Measurements from ENCODE around the gene HIPK4. TPM values are rescaled to one million over a fixed set of nuclear protein-coding genes. Genes with fewer than 3 reads are reported as not detected.
"Not testable (repeated sequence)": the region's sequence is repeated elsewhere in the genome, so short reads cannot be mapped to it uniquely, and the experiment has no call there.

The HIPK4 gene
- polyA plus RNA-seq, 3 donors, result 0.09 TPM; not detected in 2

DNA sequence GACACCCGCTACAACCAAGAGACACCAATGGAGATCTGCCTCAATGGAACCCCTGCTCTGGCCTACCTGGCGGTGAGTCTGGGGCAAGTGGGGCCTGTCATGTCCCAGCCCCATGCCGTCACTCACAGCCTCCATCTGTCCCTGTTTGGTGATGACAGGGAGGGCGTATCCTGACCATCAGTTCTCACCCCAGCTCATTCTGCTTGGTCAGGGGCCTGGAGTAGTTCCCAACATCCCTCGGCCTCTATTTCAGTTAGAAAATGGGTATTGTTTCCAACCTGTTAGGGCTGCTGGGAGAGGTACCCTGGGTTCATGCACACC is 18.2 kb downstream of the HIPK4 start:
- intact Hi-C loops (cut with micrococcal nuclease), result no loop called here
- no peak overlapping the region for H3K9ac ChIP-seq (ENCODE audit: insufficient read depth, low read length, poor library complexity, severe bottlenecking)
- TF ChIP-seq, protein P1, sequence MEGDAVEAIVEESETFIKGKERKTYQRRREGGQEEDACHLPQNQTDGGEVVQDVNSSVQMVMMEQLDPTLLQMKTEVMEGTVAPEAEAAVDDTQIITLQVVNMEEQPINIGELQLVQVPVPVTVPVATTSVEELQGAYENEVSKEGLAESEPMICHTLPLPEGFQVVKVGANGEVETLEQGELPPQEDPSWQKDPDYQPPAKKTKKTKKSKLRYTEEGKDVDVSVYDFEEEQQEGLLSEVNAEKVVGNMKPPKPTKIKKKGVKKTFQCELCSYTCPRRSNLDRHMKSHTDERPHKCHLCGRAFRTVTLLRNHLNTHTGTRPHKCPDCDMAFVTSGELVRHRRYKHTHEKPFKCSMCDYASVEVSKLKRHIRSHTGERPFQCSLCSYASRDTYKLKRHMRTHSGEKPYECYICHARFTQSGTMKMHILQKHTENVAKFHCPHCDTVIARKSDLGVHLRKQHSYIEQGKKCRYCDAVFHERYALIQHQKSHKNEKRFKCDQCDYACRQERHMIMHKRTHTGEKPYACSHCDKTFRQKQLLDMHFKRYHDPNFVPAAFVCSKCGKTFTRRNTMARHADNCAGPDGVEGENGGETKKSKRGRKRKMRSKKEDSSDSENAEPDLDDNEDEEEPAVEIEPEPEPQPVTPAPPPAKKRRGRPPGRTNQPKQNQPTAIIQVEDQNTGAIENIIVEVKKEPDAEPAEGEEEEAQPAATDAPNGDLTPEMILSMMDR (IDR thresholded peaks at IDR 0.05), result no peak
- H3K4me3 ChIP-seq (replicated peaks in 1 of 3; ENCODE audit: low read depth in 2 of 3, low read length in 3 of 3), result no peak overlapping the region
- Mint-ChIP-seq H3K27me3 (ENCODE audit: low read depth in 3 of 3) (peaks cover 0 to 1% (median 0%) of the 10 kb centered on the region in 3 donors), H3K27ac (peak overlapping the region in 1 of 7 donors; percentile 2), H3K9me3 (no peaks in the 10 kb centered on the region), H3K4me1 (peaks cover 25% of the 10 kb centered on the region), H3K36me3 (peaks cover 74 to 96% of the 10 kb centered on the region in 2 donors), H3K4me3 (no peak overlapping the region)
- peak overlapping the region in 1 of 2 donors; percentile 13 for H3K27ac ChIP-seq (ENCODE audit: low read depth in 1 of 2, low read length in 2 of 2)
- H3K36me3 ChIP-seq (replicated peaks in 1 of 2; ENCODE audit: control insufficient read depth in 1 of 2, insufficient read depth in 2 of 2, low read length in 2 of 2), result peaks cover 63 to 88% of the 10 kb centered on the region in 2 donors
- no peaks in the 10 kb centered on the region for H3K27me3 ChIP-seq (ENCODE audit: control insufficient read depth in 2 of 2, insufficient read depth in 2 of 2, low read length in 2 of 2)
- peaks cover 11 to 25% of the 10 kb centered on the region in 2 donors for H3K4me1 ChIP-seq (ENCODE audit: control insufficient read depth in 1 of 2, insufficient read depth in 2 of 2, low read length in 2 of 2)
- no peaks in the 10 kb centered on the region for H3K9me3 ChIP-seq (replicated peaks in 1 of 2; ENCODE audit: control insufficient read depth in 1 of 2, insufficient read depth in 1 of 2, low read length in 2 of 2)
- no peak for DNase-seq
- peaks cover 11% of the 10 kb centered on the region for H4K20me1 ChIP-seq (ENCODE audit: insufficient read depth, low read length)
- WGBS (ENCODE audit: insufficient coverage), result 100% methylated on average over 2 of the region's 5 CpGs
- H2AFZ ChIP-seq (ENCODE audit: insufficient read depth, low read depth, low read length, poor library complexity, severe bottlenecking), result no peak overlapping the region
- no peaks in the 10 kb centered on the region for H3K79me2 ChIP-seq (ENCODE audit: insufficient read depth, low read length)
- no peak overlapping the region for H3K4me2 ChIP-seq (replicated peaks; ENCODE audit: extremely low read depth, low read length, poor library complexity, severe bottlenecking)

GRCh38 chr19:40370997-40371801 is 18.8 kb downstream of the HIPK4 start:
- H3K36me3 ChIP-seq (replicated peaks in 1 of 2; ENCODE audit: control insufficient read depth in 1 of 2, insufficient read depth in 2 of 2, low read length in 2 of 2), result peaks cover 62 to 83% of the 10 kb centered on the region in 2 donors
- no peak overlapping the region for H2AFZ ChIP-seq (ENCODE audit: insufficient read depth, low read depth, low read length, poor library complexity, severe bottlenecking)
- H3K36me3 Mint-ChIP-seq, result peaks cover 74 to 92% of the 10 kb centered on the region in 2 donors
- no peak for DNase-seq
- no peak overlapping the region for H3K4me3 Mint-ChIP-seq
- H3K27me3 ChIP-seq (ENCODE audit: control insufficient read depth in 2 of 2, insufficient read depth in 2 of 2, low read length in 2 of 2), result no peaks in the 10 kb centered on the region
- H3K4me3 ChIP-seq (replicated peaks in 1 of 3; ENCODE audit: low read depth in 2 of 3, low read length in 3 of 3), result no peak overlapping the region
- no peak overlapping the region for H3K4me2 ChIP-seq (replicated peaks; ENCODE audit: extremely low read depth, low read length, poor library complexity, severe bottlenecking)
- TF ChIP-seq, protein P1 (IDR thresholded peaks at IDR 0.05), result no peak
- intact Hi-C loops (cut with micrococcal nuclease), result no loop called here
- H3K4me1 ChIP-seq (ENCODE audit: control insufficient read depth in 1 of 2, insufficient read depth in 2 of 2, low read length in 2 of 2), result peaks cover 17 to 31% of the 10 kb centered on the region in 2 donors
- H4K20me1 ChIP-seq (ENCODE audit: insufficient read depth, low read length), result peaks cover 10% of the 10 kb centered on the region
- peak overlapping the region in 5 of 7 donors; percentile 2 to 76 (median 56) for H3K27ac Mint-ChIP-seq
- no peak overlapping the region for H3K9ac ChIP-seq (ENCODE audit: insufficient read depth, low read length, poor library complexity, severe bottlenecking)
- no peaks in the 10 kb centered on the region for H3K9me3 ChIP-seq (replicated peaks in 1 of 2; ENCODE audit: control insufficient read depth in 1 of 2, insufficient read depth in 1 of 2, low read length in 2 of 2)
- H3K9me3 Mint-ChIP-seq, result no peaks in the 10 kb centered on the region
- peaks cover 0 to 1% (median 0%) of the 10 kb centered on the region in 3 donors for H3K27me3 Mint-ChIP-seq (ENCODE audit: low read depth in 3 of 3)
- H3K4me1 Mint-ChIP-seq, result peaks cover 31% of the 10 kb centered on the region
- 98% methylated on average over 6 of the region's 7 CpGs for WGBS (ENCODE audit: insufficient coverage)
- peak overlapping the region in 1 of 2 donors; percentile 13 for H3K27ac ChIP-seq (ENCODE audit: low read depth in 1 of 2, low read length in 2 of 2)
- H3K79me2 ChIP-seq (ENCODE audit: insufficient read depth, low read length), result no peaks in the 10 kb centered on the region

- H4K20me1 ChIP-seq (ENCODE audit: insufficient read depth, low read length), result peaks cover 13% of the 10 kb centered on the region
- H3K36me3 Mint-ChIP-seq, result peaks cover 70 to 82% of the 10 kb centered on the region in 2 donors
- H2AFZ ChIP-seq (ENCODE audit: insufficient read depth, low read depth, low read length, poor library complexity, severe bottlenecking); DNase-seq; H3K27ac ChIP-seq (ENCODE audit: low read depth in 1 of 2, low read length in 2 of 2); H3K9me3 ChIP-seq (replicated peaks in 1 of 2; ENCODE audit: control insufficient read depth in 1 of 2, insufficient read depth in 1 of 2, low read length in 2 of 2); H3K4me2 ChIP-seq (replicated peaks; ENCODE audit: extremely low read depth, low read length, poor library complexity, severe bottlenecking); H3K4me3 Mint-ChIP-seq; H3K9me3 Mint-ChIP-seq; H3K9ac ChIP-seq (ENCODE audit: insufficient read depth, low read length, poor library complexity, severe bottlenecking); H3K27me3 ChIP-seq (ENCODE audit: control insufficient read depth in 2 of 2, insufficient read depth in 2 of 2, low read length in 2 of 2); H3K4me3 ChIP-seq (replicated peaks in 1 of 3; ENCODE audit: low read depth in 2 of 3, low read length in 3 of 3); H3K79me2 ChIP-seq (ENCODE audit: insufficient read depth, low read length); intact Hi-C loops (cut with micrococcal nuclease); H3K27me3 Mint-ChIP-seq (ENCODE audit: low read depth in 3 of 3): not testable (repeated sequence)
- H3K4me1 ChIP-seq (ENCODE audit: control insufficient read depth in 1 of 2, insufficient read depth in 2 of 2, low read length in 2 of 2), result peaks cover 26 to 40% of the 10 kb centered on the region in 2 donors
- WGBS (ENCODE audit: insufficient coverage), result 100% methylated on average over 1 of the region's 3 CpGs
- peak overlapping the region in 2 of 7 donors; percentile 19 to 63 for H3K27ac Mint-ChIP-seq
- H3K36me3 ChIP-seq (replicated peaks in 1 of 2; ENCODE audit: control insufficient read depth in 1 of 2, insufficient read depth in 2 of 2, low read length in 2 of 2), result peaks cover 62 to 79% of the 10 kb centered on the region in 2 donors
- H3K4me1 Mint-ChIP-seq, result peaks cover 38% of the 10 kb centered on the region
Observed at GRCh38 chr19:40370253-40370652, 19.7 kb downstream of the HIPK4 start.

Data from CD14-positive monocyte (primary cell).